GM12878 (cell line): ENCODE results near the gene TOM1L1. TPM values are rescaled to one million over a fixed set of nuclear protein-coding genes. Genes with fewer than 3 reads are reported as not detected.

Source experiments
- ATAC-seq: fragments of 200-7000 bp; cut with Tn5 transposase; 3 replicates; pipeline ENCODE4 v1.9.1; 2020; ENCODE audit warnings: mild to moderate bottlenecking, moderate library complexity
- BruUV-seq: library from RNA; stranded (reverse); fragments of 400-500 nt; replicated peaks from 2 replicates; lab custom pipeline; 2021; lab: Mats Ljungman, UMichigan
- CTCF ChIA-PET: fragments of 300-600 bp; sonication (Branson Sonifier 250); formaldehyde crosslinking; extraction: SDS; loops from one replicate; lab custom pipeline; 2021; ENCODE audit warnings: inconsistent platforms; lab: Yijun Ruan, JAX
- POLR2A ChIA-PET: fragments of 350-600 bp; formaldehyde crosslinking; extraction: SDS; loops from one replicate; lab custom pipeline; 2021; ENCODE audit warnings: inconsistent platforms; lab: Charles Lee
- RAD21 ChIA-PET: fragments of 300-600 bp; sonication (Branson Sonifier 250); formaldehyde crosslinking; loops from one replicate; lab custom pipeline; 2023; ENCODE audit warnings: antibody characterized with exemption; ENCODE audit not compliant: unreplicated experiment; lab: Charles Lee
- SMC1A ChIA-PET: fragments of 300-600 bp; sonication (Branson Sonifier 250); formaldehyde crosslinking; loops from one replicate; lab custom pipeline; 2023; ENCODE audit not compliant: unreplicated experiment, uncharacterized antibody; lab: Charles Lee
- DNase-seq: peaks from one replicate; pipeline ENCODE4 v3.0.0-alpha.2; 2011; ENCODE audit warnings: low read depth, low spot score
- FAIRE-seq: peaks from 3 replicates; lab custom pipeline; 2011; peaks lifted over from hg19 to GRCh38; lab: Jason Lieb, UNC
- H2AFZ ChIP-seq: 2 replicates; pipeline ENCODE4 v1.6.0; 2011; ENCODE audit warnings: low read depth, low read length, control low read depth; ENCODE audit not compliant: control insufficient read depth
- H3K27ac ChIP-seq: 2 replicates; pipeline ENCODE4 v1.5.1; 2011; ENCODE audit warnings: control low read depth; ENCODE audit not compliant: control insufficient read depth, insufficient read depth
- H3K27me3 ChIP-seq, 2 experiments: replicated peaks in 1 of 2; 2 replicates each; pipeline versions ENCODE4 v1.6.0 to v1.6.1; 2011; ENCODE audit warnings: low read length in 1 of 2; ENCODE audit not compliant: control insufficient read depth in 2 of 2, insufficient read depth in 2 of 2
- H3K36me3 ChIP-seq, 2 experiments: 2 replicates each; pipeline ENCODE4 v1.5.1; 2011; ENCODE audit warnings: low read length in 1 of 2; ENCODE audit not compliant: control insufficient read depth in 2 of 2, insufficient read depth in 2 of 2
- H3K4me1 ChIP-seq: 2 replicates; pipeline ENCODE4 v1.6.1; 2011; ENCODE audit warnings: mild to moderate bottlenecking, low read length, moderate library complexity, mixed read lengths; ENCODE audit not compliant: control insufficient read depth, insufficient read depth
- H3K4me2 ChIP-seq: 2 replicates; pipeline ENCODE4 v1.6.0; 2011; ENCODE audit warnings: control low read depth; ENCODE audit not compliant: control insufficient read depth, insufficient read depth
- H3K4me3 ChIP-seq: fragments of 200-600 bp; sonication (generic); 2 replicates; pipeline ENCODE4 v1.5.1; 2016
- H3K79me2 ChIP-seq: 2 replicates; pipeline ENCODE4 v1.6.0; 2011; ENCODE audit warnings: low read length; ENCODE audit not compliant: control insufficient read depth, insufficient read depth
- H3K9ac ChIP-seq: 2 replicates; pipeline ENCODE4 v1.8.0; 2011; ENCODE audit warnings: low read length, control low read depth, mixed read lengths; ENCODE audit not compliant: control insufficient read depth, insufficient read depth
- H3K9me3 ChIP-seq: replicated peaks from 3 replicates; pipeline ENCODE4 v1.5.1; 2011; ENCODE audit warnings: mild to moderate bottlenecking, low read length; ENCODE audit not compliant: control insufficient read depth, insufficient read depth
- H4K20me1 ChIP-seq: 2 replicates; pipeline ENCODE4 v1.6.0; 2011; ENCODE audit not compliant: control insufficient read depth, insufficient read depth
- EP300 ChIP-seq, 2 experiments: fragments of 150-350 bp in 1 of 2; IDR thresholded peaks; 2 replicates each; pipeline ENCODE4 v1.6.1; 2011 to 2012; ENCODE audit warnings: low read depth in 2 of 2, low read length in 2 of 2, borderline replicate concordance in 1 of 2, improper control_type of control experiment in 1 of 2, inconsistent platforms in 1 of 2; ENCODE audit not compliant: control insufficient read depth in 1 of 2
- FOXM1 ChIP-seq: IDR thresholded peaks from 2 replicates; pipeline ENCODE4 v1.6.1; 2012; ENCODE audit warnings: low read depth, mild to moderate bottlenecking, inconsistent platforms, low read length, moderate library complexity
- HCFC1 ChIP-seq: fragments of 150-350 bp; IDR thresholded peaks from 2 replicates; pipeline ENCODE4 v1.6.1; 2014; ENCODE audit warnings: low read length
- NBN ChIP-seq: fragments of 450-650 bp; IDR thresholded peaks from 2 replicates; pipeline ENCODE4 v1.6.1; 2016
- RFX5 ChIP-seq: IDR thresholded peaks from 2 replicates; pipeline ENCODE4 v1.6.1; 2011; ENCODE audit warnings: low read depth, low read length, improper control_type of control experiment
- TBL1XR1 ChIP-seq: IDR thresholded peaks from 2 replicates; pipeline ENCODE4 v1.6.1; 2012; ENCODE audit warnings: low read depth, low read length, improper control_type of control experiment
- ZNF217 ChIP-seq: fragments of 450-650 bp; IDR thresholded peaks from 2 replicates; pipeline ENCODE4 v1.6.1; 2017; ENCODE audit warnings: antibody characterized with exemption, mild to moderate bottlenecking
- WGBS: methylation state at CpG from one replicate; pipeline ENCODE4 v1.1.6; 2016; ENCODE audit warnings: low lambda C conversion rate; ENCODE audit not compliant: insufficient replicate concordance, insufficient coverage; ENCODE audit errors: missing lambda C conversion rate; 5-methylcytosine and 5-hydroxymethylcytosine counted together
- in situ Hi-C: fragments of 300-500 bp; cut with MboI; formaldehyde crosslinking; loops from 9 replicates; pipeline ENCODE4 v1.14.3; 2018; ENCODE audit warnings: mixed read lengths
- intact Hi-C: fragments of 100-400 bp; cut with micrococcal nuclease; formaldehyde crosslinking; loops from one replicate; pipeline ENCODE4 v1.14.2; 2022; ENCODE audit not compliant: unreplicated experiment
- polyA plus RNA-seq, 11 experiments: library from polyadenylated mRNA; depleted of rRNA in 4 of 11; unstranded in 6 of 11; stranded (reverse) in 5 of 11; fragments of >200 nt; fragmentation: Nextera tagmentation in 4 of 11; fragmentation: Illumina TruSeq in 1 of 11; extraction: Ambion mirVana in 4 of 11; extraction: Trizol in 1 of 11; gene quantifications; 1 replicate in 1 of 11; 2 replicates in 10 of 11; pipeline versions ENCODE4 v1.2.1 to v1.2.3, GENCODE V29; 2011 to 2016; ENCODE audit warnings: inconsistent platforms in 2 of 11, missing spikeins in 2 of 11, low read depth in 1 of 11
- total RNA-seq, 4 experiments: library from RNA; depleted of rRNA in 3 of 4; stranded (reverse); fragments of >200 nt in 3 of 4; fragmentation: Illumina TruSeq in 1 of 4; extraction: Trizol in 1 of 4; gene quantifications; 2 replicates each; pipeline versions ENCODE4 v1.2.1 to v1.2.3, GENCODE V29; 2013 to 2021
- TF ChIP-seq, protein P1 (sequence below): IDR thresholded peaks from 2 replicates; pipeline ENCODE4 v1.6.1; 2012; ENCODE audit warnings: low read depth, low read length, improper control_type of control experiment
- TF ChIP-seq, protein P2 (sequence below), 3 experiments: IDR thresholded peaks in 2 of 3; conservative IDR thresholded peaks in 1 of 3; 2 replicates each; pipeline ENCODE4 v1.5.1; 2011; ENCODE audit warnings: low read depth in 3 of 3, low read length in 3 of 3, mild to moderate bottlenecking in 3 of 3, control low read depth in 2 of 3, moderate library complexity in 2 of 3, inconsistent platforms in 1 of 3, mixed read lengths in 1 of 3; ENCODE audit not compliant: control insufficient read depth in 2 of 3, insufficient read depth in 1 of 3; ENCODE audit errors: extremely low read depth in 1 of 3

Gene TOM1L1
- total and polyA plus RNA-seq, 10 of the 15 experiments (the other 5 are each of a cell fraction or from before 2014, with no cell fraction given), result 1.9 to 8.8 (median 2.5) TPM

DNA sequence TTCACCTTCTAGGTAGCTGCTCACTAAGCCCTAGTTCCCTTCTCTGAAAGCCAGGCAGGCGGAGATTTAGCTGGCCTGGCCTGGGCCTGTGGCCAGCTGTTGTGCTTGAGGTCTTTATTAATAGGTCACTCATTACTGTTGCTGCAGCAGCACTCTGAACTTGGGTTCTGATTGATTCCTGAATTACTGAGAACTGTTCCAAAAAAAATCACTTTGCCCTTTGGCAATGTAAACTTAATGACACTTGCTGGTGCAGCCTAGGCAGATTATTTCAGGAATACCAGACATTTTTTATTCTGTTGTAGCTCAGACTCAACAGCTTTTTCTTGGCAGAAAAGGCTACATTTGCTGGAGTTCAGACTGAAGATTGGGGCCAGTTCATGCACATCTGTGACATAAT, 2.7 kb downstream of the TOM1L1 start:
- 5% methylated on average over 1 of the region's 1 CpG for WGBS
- Histone ChIP-seq H3K4me2 (no peak overlapping the region), H3K4me3 (no peak overlapping the region), H3K9me3 (no peaks in the 10 kb centered on the region), H3K27ac (no peak overlapping the region), H4K20me1 (no peaks in the 10 kb centered on the region), H3K27me3 (no peaks in the 10 kb centered on the region; a peak in 1 of 4 replicates), H2AFZ (no peak overlapping the region), H3K9ac (no peak overlapping the region), H3K4me1 (peaks cover 6% of the 10 kb centered on the region; the same call in 1 of the 2 replicates), H3K79me2 (no peaks in the 10 kb centered on the region), H3K36me3 (no peaks in the 10 kb centered on the region)
- no peak for DNase-seq
- intact Hi-C loops (loop anchor here (2.0 kb wide), 1 partner anchor 65 kb away; the partner anchor contains the start of genes COX11 and STXBP4), in situ Hi-C loops (no loop called here)
- TF ChIP-seq NBN (no peak), HCFC1 (no peak)
- TF ChIP-seq, protein P1, sequence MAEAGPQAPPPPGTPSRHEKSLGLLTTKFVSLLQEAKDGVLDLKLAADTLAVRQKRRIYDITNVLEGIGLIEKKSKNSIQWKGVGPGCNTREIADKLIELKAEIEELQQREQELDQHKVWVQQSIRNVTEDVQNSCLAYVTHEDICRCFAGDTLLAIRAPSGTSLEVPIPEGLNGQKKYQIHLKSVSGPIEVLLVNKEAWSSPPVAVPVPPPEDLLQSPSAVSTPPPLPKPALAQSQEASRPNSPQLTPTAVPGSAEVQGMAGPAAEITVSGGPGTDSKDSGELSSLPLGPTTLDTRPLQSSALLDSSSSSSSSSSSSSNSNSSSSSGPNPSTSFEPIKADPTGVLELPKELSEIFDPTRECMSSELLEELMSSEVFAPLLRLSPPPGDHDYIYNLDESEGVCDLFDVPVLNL, result no peak
- POLR2A ChIA-PET, result no interaction called here
- CTCF ChIA-PET, result no interaction called here
- ATAC-seq, result peak; percentile 54
- BruUV-seq, result no TSS peak
- RAD21 ChIA-PET, result no interaction called here
- SMC1A ChIA-PET, result interaction anchor here (2.2 kb wide), 1 partner anchor 11 kb away, joined by 5 read pairs; no protein-coding TSS in a partner anchor
- FAIRE-seq, result no peak

DNA sequence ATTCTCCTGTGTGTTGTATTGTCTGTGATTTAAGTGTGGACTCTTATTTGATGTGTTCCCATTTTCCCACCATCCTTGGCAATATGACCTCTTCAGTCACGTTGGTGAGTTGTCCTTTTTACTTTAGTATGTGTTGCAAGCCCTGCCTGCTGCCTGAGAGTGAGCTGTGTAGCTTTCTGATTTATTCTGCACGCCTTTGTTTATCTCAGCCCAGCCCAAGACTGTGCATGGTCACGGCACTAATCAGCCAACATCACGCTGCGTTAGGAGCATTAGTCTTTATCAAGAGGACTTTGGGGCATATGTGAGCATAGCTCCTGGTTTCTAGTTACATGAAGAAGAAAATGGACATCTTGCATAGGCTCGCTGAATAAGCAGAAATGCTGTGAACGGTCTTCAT, 6.0 kb downstream of the TOM1L1 start:
- no peaks in the 10 kb centered on the region for H3K36me3 ChIP-seq
- SMC1A ChIA-PET, result no interaction called here
- H3K9ac ChIP-seq, result no peak overlapping the region
- WGBS, result 72% methylated on average over 7 of the region's 7 CpGs
- no peak overlapping the region for H3K4me3 ChIP-seq
- no peaks in the 10 kb centered on the region for H3K4me1 ChIP-seq
- TF ChIP-seq, protein P2, sequence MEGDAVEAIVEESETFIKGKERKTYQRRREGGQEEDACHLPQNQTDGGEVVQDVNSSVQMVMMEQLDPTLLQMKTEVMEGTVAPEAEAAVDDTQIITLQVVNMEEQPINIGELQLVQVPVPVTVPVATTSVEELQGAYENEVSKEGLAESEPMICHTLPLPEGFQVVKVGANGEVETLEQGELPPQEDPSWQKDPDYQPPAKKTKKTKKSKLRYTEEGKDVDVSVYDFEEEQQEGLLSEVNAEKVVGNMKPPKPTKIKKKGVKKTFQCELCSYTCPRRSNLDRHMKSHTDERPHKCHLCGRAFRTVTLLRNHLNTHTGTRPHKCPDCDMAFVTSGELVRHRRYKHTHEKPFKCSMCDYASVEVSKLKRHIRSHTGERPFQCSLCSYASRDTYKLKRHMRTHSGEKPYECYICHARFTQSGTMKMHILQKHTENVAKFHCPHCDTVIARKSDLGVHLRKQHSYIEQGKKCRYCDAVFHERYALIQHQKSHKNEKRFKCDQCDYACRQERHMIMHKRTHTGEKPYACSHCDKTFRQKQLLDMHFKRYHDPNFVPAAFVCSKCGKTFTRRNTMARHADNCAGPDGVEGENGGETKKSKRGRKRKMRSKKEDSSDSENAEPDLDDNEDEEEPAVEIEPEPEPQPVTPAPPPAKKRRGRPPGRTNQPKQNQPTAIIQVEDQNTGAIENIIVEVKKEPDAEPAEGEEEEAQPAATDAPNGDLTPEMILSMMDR (IDR thresholded peaks at IDR 0.05 in 2 of 3, conservative IDR thresholded peaks at IDR 0.05 in 1 of 3; ENCODE audit: control insufficient read depth in 2 of 3, extremely low read depth in 1 of 3, insufficient read depth in 1 of 3, low read depth in 3 of 3, low read length in 3 of 3), result no peak
- no peak for TF ChIP-seq TBL1XR1
- TF ChIP-seq ZNF217, result no peak
- no peak for TF ChIP-seq FOXM1
- no peak for TF ChIP-seq RFX5
- TF ChIP-seq EP300 (IDR thresholded peaks at IDR 0.05; ENCODE audit: borderline replicate concordance in 1 of 2, control insufficient read depth in 1 of 2, low read depth in 2 of 2, low read length in 2 of 2), result no peak
- intact Hi-C loops, result no loop called here
- H3K79me2 ChIP-seq, result no peaks in the 10 kb centered on the region
- DNase-seq (no peak), FAIRE-seq (no peak), ATAC-seq (no peak)
- H2AFZ ChIP-seq, result no peak overlapping the region
- RAD21 ChIA-PET, result no interaction called here
- no peaks in the 10 kb centered on the region for H3K27me3 ChIP-seq
- CTCF ChIA-PET, result interaction anchor here (0.7 kb wide), 1 partner anchor 510 kb away, joined by 5 read pairs; no protein-coding TSS in a partner anchor
- POLR2A ChIA-PET, result interaction anchor here (0.7 kb wide), 2 partner anchors 9 to 489 kb away, joined by 6 to 7 read pairs; no protein-coding TSS in a partner anchor
- no peaks in the 10 kb centered on the region for H3K9me3 ChIP-seq
- BruUV-seq, result no TSS peak
- H3K4me2 ChIP-seq, result no peak overlapping the region
- no peak overlapping the region for H3K27ac ChIP-seq
- no peaks in the 10 kb centered on the region for H4K20me1 ChIP-seq
- in situ Hi-C loops, result no loop called here
